A673 (cell line): Measurements from ENCODE around the gene HAPLN1.

Experiments used
- EZH2 ChIP-seq: fragments of 200-600 bp; sonication (generic); IDR thresholded peaks from 2 replicates; pipeline ENCODE4 v1.6.1; 2017; ENCODE audit warnings: borderline replicate concordance, low read depth, mild to moderate bottlenecking, mixed read lengths, antibody characterized with exemption, low read length; ENCODE audit not compliant: poor library complexity, severe bottlenecking
- TF ChIP-seq, protein P1 (sequence below): fragments of 300-800, 200-600 bp; sonication (generic); conservative IDR thresholded peaks from 2 replicates; pipeline ENCODE4 v1.5.1; 2017; ENCODE audit warnings: low read depth, mild to moderate bottlenecking, antibody characterized with exemption, low read length, moderate library complexity, mixed read lengths

DNA sequence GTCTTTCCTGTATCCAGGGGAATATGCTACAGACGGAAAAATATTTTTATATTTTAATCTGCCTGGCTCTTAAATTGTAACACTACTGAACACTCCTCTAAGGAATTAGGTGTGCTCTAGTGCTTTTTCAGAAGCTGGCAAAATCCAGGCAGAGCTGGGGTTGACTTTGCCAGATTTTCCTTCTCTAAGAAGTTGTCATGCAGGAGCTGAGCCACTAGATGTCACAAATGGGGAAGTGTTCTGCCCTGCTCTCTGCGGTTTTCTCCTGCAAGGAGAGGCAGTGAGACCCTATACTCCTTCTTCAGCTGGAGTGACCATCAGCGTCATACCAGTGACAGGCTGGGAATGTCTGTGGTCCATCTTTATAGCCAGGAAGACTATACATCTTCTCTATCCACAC lies 112.5 kb downstream of the HAPLN1 start:
- TF ChIP-seq, protein P1, sequence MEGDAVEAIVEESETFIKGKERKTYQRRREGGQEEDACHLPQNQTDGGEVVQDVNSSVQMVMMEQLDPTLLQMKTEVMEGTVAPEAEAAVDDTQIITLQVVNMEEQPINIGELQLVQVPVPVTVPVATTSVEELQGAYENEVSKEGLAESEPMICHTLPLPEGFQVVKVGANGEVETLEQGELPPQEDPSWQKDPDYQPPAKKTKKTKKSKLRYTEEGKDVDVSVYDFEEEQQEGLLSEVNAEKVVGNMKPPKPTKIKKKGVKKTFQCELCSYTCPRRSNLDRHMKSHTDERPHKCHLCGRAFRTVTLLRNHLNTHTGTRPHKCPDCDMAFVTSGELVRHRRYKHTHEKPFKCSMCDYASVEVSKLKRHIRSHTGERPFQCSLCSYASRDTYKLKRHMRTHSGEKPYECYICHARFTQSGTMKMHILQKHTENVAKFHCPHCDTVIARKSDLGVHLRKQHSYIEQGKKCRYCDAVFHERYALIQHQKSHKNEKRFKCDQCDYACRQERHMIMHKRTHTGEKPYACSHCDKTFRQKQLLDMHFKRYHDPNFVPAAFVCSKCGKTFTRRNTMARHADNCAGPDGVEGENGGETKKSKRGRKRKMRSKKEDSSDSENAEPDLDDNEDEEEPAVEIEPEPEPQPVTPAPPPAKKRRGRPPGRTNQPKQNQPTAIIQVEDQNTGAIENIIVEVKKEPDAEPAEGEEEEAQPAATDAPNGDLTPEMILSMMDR, result peak; percentile 58
- no peak for TF ChIP-seq EZH2
